OCI-M2 (cell line): ENCODE results near the gene SFTA2.
"Not testable (repeated sequence)": the region's sequence is repeated elsewhere in the genome, so short reads cannot be mapped to it uniquely, and the experiment has no call there.

Experiments used
- DNase-seq: peaks from one replicate; lab custom pipeline; 2025; ENCODE audit not compliant: unreplicated experiment; lab: John Stamatoyannopoulos, UW

The SFTA2 gene

DNA sequence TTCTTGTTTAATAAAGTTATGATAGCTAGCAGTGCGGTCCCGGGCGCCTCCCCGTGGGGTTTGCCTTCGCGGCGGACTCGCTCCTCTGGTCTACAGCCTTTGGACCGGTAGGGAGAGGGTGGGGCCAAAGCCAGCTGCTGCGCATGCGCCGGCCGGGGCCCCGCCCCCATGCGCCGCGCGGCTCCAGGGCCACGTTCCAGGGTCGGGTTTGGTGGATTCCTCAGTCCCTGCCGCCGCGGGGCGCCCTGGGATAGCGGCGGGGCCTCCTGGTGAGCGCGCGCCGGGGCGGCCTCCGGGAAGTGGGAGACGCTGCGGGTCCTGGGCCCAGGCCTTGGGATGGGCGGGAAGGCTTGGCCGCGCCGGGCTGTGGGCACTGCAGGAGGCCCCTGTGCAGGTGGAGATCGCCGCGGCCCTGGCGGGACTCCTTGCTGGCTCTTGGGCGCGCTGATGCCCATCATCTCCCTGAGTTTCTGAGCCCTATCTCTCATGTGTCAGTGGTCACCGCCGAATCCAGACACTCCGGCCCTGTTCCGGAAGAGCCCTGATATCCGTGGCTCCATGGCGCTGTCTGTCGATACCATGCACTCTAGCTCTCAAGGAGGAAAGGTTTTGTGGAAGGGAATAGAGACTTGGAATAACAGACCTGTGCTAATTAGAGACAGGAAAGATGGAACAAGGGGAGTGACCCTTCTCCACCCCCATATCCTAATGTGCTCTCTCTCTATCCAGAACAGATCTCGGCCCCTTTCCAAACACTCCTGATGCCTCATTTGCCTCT is 17.7 kb downstream of the SFTA2 start, which contains the start of gene VARS2:
Gene VARS2 (plus strand): TSS at position 163 of the 778 bp plus-strand sequence. CDS start 599 bp downstream, at position 762.
- DNase-seq: peak; percentile 51

DNA sequence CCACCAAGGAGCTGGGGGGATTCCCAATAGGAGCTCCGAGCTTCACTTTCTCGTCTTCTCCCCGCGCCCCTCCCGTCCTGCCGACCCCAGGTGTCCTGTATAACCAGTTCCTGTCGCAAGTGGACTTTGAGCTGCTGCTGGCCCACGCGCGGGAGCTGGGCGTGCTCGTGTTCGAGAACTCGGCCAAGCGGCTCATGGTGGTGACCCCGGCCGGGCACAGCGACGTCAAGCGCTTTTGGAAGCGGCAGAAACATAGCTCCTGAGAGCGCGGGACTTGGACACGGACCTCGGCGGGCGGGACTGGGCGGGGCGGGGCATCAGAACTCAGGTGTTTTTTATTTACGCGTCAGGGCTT is 18.3 kb downstream of the SFTA2 start:
- no peak for DNase-seq

DNA sequence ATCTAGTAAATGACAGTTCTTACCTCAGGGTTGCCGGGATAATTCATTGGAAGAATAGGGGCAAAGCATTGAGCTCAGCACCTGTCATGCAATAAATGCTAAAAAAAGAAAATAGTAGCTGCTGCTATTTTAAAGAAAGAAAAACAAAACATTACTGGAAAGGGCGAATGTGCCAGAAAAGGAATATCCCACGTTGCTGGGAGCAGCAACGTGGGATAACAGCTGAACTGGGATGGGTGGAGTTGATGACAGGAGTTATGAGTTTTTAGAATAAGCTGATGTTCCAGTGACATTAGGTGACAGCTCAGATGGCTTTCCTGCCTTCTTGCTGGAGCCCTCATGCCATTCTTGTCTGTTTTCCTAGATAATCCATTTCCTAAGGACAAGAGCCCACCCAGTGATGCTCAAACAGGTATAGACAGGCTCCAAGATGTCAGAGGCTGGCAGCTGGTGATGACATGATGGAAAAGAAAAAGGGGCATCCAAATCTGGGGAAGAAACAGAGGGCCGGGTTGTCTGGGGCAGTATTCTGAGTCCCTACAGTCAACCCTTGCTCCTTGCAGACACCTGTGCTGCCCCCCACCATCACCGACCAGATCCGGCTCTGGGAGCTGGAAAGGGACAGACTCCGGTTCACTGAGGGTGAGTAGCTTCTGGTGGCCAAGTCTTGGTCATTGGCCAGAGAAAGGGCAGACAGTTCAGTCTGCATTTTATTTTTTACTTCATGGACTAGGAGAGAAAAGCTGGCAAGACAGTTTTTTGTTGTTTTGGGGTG is 19.0 kb downstream of the SFTA2 start:
- no peak for DNase-seq

DNA sequence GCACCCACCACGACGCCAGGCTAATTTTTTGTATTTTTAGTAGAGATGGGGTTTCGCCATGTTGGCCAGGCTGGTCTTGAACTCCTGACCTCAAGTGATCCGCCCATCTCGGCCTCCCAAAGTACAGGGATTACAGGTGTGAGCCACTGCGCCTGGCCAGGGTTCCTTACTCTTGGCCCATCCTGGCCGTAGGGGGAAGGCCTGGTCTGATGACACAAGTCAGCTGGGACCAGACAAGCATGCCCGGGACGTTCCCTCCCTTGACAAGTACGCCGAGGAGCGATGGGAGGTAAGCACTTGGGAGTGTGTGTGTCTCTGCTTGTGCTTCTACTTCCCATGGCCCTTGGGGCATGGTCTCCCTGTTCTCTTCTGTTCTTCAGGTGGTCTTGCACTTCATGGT is 21.5 kb downstream of the SFTA2 start:
- DNase-seq: not testable (repeated sequence)

DNA sequence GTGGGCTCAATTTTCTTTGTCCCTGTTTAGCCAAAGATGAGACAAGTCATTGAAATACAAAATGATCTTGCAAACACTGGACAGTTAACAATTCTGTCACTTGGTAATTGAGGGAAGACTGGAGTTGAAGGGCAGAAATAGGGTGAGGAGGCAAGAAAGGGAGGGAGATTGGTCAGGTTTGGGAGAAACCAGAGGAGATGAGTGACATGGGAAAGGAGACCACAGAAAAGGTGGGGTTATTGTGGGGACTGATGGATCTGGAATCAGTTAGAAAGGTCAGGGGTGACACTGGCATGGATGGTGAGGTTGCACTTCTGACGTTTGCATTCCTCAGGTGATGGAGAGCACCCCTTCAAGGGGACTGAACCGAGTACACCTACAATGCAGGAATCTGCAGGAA is 23.3 kb downstream of the SFTA2 start:
- no peak for DNase-seq

DNA sequence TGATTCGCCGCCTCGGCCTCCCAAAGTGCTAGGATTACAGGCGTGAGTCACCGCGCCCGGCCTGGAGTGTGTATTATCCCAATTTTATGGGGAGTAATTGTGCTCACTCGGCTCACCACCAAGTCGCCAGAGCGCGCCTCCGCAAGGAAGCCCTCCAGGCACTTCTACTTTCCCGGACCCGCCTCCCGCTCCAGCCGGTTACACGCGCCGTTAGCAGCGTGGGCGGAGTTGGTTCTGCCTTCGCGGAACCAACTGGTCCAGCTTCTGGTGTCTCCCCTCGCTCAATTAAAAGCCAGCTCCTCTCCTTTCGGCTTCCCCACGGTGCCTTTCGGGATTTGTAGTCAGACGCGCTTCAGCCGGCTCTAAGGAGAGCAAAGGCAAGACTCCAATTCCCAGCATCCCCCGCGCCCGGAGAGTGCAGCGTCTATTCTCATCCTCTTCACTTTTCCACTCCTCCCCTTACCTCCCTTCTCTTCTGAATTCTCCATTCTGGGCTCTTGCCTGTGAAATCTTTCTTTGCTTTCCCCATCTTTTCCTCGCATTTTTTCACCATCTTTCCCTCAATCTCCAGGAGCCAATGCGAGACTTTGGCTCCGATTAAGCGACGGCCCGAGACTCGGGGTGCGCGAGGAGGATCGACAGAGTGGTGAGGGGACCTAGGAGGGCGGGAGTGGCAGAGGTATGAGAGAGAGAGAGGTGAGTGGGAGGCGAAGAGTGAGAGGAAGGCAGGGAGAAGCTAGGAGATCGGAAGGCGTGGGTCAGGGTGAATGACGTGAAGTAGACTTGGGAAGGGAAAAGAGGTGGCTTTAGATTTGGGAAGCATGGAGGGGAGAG is 24.0 kb downstream of the SFTA2 start, which contains the start of gene GTF2H4:
Gene GTF2H4 (plus strand): TSS at position 450 of the 834 bp plus-strand sequence.
- peak; percentile 95 for DNase-seq

DNA sequence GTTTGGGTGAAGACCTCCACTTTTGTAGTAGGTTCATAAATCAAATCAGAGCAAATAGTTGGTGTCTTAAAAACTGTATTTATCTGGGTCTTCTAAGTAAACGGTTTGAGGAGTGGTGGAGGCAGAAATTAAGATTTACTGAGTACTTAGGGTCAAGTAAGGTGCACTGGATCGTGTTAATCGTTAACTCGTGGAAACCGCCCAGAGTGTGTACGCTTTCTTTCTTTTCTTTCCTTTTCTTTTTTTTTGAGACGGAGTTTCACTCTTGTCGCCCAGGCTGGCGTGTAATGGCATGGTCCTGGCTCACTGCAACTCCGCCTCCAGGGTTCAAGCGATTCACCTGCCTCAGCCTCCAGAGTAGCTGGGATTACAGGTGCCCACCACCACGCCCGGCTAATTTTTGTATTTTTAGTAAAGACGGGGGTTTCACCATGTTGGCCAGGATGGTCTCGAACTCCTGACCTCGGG is 24.6 kb downstream of the SFTA2 start:
- not testable (repeated sequence) for DNase-seq

DNA sequence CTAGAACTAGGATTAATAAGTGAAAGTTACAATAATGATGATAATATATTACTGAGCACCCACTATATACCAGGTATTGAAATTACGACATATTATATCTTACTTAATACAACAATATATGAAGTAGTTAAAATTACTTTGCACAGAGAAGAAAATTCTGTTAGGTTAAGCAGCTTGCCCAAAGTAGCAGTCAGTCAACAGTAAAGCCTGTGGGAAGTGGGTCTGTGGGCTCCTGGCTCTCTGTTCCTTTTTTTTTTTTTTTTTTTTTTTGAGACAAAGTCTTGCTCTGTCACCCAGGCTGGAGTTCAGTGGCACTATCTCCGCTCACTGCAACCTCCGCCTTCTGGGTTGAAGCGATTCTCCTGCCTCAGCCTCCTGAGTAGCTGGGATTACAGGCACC is 28.7 kb downstream of the SFTA2 start:
- DNase-seq: no peak

DNA sequence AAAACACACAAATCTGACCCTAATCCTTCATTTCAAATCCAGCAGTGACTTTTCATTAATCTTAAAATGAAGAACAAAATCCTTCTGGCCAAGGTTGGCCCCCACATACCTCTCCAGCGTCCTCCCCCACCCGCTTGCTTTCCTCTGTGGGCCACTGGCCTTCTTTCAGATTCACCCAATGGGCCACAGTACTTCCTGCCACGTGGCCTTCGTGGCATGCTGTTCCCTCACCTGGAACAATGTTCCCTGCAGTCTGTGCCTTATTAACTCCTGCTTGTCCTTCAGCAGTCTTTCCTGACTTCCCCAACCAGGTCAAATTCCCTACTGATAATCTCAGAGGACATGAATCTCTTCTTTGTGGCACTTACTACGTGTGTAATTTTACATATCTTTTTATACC is 29.3 kb downstream of the SFTA2 start:
- DNase-seq: no peak

DNA sequence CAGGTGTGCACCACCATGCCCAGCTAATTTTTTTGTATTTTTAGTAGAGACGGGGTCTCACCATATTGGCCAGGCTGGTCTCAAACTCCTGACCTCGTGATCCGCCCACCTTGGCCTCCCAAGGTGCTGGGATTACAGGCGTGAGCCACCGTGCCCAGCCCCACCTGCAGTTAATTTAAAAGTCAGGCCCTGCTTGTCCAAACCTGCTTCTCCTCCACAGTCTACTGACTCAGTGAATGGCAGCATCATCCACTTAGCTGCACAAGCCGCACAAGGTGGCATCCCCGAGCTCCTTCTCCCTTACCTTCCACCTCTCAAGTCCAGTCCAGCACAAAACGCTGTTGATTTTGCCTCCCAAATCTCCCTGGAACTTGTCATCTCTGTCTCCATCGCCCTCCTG is 29.8 kb downstream of the SFTA2 start:
- DNase-seq: not testable (repeated sequence)

DNA sequence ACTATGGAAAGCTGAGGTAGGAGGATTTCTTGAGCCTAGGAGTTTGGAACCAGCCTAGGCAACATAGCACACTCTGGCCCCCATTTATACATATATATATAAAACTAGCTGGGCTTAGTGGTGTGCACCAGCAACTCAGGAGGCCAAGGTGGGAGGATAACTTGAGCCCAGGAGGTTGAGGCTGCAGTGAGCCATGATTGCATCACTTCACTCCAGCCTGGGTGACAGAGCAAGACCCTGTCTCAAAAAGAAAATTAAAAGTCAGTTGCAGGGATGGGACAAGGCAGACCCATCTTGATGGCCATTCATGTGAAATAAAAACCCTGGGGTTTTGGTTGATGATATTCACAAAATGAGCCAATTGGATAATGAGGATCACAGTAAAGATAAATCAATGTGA is 30.5 kb downstream of the SFTA2 start:
- no peak for DNase-seq

DNA sequence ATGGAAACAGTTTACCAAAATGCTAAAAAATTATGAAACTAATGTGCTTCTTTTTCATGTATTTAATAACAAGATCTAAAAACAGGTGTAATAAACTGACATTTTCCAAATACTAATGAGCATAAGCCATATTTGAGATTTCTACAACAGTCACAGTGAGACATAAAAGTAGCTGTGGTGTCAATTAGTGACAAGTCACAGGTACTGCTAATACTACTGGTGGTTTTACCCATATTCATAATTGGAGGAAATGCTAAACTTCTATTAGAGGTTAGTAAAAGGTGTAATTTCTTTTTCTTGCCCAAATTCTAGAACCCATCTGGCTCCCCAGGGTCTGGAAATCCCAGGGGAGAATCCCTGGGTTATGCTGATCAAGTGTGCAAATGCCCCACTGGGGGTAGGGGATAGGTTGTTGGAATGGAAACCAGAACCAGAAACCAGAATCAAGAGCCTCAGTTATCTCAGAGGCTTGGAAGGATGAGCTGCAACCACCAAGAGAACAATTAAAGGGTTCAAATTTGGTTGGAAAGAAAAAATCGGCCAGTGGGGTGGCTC is 31.0 kb downstream of the SFTA2 start:
- no peak for DNase-seq

DNA sequence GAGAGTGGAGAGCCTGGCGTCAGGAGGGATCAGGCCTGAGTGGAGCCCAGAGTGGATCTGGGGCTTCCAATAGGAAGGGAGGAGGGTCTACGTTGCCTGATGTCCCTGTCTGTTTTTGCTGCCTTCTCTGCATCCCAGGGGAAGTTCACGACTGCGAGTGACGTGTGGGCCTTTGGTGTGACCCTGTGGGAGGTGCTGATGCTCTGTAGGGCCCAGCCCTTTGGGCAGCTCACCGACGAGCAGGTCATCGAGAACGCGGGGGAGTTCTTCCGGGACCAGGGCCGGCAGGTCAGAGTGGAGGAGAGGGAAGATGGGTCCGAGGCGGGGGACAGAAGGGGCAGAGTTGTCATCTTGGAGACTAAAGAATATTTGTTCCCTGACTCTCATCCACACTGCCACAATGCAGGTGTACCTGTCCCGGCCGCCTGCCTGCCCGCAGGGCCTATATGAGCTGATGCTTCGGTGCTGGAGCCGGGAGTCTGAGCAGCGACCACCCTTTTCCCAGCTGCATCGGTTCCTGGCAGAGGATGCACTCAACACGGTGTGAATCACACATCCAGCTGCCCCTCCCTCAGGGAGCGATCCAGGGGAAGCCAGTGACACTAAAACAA is 33.1 kb downstream of the SFTA2 start:
- DNase-seq: no peak

DNA sequence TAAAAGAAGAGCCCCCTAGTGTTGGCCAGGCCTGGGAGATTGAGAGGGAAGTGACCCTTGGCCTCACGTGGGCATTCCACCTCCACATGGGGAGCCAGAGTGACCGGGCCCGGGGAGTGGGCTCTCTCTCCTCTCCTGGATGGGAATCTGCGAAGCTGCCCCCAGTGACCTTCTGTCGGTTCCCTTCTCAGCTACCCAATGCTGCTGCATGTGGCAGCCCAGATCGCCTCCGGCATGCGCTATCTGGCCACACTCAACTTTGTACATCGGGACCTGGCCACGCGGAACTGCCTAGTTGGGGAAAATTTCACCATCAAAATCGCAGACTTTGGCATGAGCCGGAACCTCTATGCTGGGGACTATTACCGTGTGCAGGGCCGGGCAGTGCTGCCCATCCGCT is 34.1 kb downstream of the SFTA2 start:
- DNase-seq: no peak

DNA sequence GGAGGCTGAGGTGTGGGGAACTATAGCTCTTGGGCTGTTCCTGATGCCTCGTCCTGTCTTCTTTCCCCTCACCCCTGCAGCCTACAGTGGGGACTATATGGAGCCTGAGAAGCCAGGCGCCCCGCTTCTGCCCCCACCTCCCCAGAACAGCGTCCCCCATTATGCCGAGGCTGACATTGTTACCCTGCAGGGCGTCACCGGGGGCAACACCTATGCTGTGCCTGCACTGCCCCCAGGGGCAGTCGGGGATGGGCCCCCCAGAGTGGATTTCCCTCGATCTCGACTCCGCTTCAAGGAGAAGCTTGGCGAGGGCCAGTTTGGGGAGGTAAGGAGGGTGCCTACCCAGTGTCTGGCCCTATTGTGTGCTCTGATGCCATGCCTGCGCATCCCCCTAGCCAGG is 35.4 kb downstream of the SFTA2 start:
- no peak for DNase-seq

DNA sequence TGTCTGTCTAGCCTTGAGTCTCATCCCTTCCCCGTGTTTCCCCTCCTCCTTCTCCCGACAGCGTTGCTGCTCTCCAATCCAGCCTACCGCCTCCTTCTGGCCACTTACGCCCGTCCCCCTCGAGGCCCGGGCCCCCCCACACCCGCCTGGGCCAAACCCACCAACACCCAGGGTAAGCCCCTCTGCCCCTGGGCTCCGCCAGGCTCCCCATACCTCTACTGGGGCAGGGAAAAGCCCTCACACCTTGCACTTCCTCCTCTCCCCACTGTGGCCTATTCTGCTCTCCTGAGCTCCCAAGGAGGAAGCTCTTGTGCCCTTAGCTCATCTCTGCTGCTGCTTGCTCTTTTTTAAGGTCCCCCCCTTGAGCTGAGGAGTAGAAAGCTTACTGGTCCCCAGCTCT is 36.6 kb downstream of the SFTA2 start:
- DNase-seq: no peak

DNA sequence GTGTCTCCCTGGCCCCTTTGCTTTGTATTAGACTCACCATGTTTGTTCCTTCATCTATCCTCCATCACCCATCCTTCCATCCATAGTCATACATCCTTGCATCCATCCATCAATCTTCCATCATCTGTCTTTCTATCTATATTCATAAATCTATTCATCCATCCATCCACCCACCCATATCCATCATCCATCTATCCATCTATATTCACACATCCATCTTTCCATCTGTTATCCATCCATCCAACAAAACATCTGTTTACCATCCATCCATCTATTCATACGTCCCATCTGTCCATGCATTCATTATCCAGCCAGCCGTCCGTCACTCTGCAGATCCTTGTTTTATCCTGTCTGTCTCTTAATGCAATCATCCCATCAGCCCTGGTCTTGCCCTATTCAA is 37.0 kb downstream of the SFTA2 start:
- no peak for DNase-seq

DNA sequence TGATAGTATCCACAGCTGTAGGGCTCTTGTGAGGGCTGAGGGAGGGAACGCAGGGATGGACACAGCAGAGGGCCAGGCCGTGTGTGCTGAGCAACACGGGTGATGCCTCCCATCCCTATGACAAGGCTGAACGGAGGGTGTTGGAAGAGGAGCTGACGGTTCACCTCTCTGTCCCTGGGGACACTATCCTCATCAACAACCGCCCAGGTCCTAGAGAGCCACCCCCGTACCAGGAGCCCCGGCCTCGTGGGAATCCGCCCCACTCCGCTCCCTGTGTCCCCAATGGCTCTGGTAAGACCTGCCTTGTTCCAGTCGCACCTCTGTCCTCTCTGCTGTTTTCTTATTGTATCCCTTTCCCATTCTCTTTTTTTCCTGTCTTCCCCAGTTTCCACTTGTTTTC is 37.6 kb downstream of the SFTA2 start:
- DNase-seq: no peak

DNA sequence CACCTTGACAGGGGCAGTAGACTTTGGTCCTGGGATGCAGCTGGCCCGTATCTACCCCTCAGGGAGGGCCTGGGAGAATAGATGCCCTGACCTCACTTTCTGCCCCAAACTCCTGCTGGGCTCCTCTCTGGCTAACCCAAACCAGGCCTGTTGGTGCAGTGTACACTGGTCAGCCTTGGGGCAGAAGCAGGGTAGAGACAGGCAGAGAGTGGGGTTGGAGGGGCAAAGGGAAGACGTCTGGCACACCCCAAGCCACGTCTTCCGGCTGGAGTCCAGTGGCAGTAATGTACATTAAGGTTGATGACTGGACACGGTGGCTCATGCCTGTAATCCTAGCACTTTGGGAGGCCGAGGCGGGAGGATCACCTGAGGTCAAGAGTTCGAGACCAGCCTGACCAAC is 38.3 kb downstream of the SFTA2 start:
- no peak for DNase-seq

DNA sequence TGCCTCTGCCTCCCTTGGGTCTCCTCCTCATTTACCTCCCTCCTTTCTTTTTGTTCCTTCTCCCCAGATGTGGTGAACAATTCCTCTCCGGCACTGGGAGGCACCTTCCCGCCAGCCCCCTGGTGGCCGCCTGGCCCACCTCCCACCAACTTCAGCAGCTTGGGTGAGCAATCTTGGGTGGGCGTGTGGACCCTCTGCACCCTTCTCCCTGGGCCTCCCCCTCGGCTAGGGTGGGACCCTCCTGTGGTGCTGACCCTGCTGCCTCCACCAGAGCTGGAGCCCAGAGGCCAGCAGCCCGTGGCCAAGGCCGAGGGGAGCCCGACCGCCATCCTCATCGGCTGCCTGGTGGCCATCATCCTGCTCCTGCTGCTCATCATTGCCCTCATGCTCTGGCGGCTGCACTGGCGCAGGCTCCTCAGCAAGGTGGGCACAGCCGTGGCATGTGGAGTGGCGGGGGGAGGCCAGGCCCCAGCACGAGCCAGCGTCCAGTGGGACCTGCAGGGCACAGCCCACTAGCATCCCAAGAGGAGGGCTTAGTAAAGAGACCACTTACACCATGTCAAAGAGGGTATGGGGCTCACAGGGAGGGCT is 38.9 kb downstream of the SFTA2 start:
- no peak for DNase-seq
